Endothelial cell of umbilical vein (primary cell): ENCODE measurements around the gene MAPT. TPM values are rescaled to one million over a fixed set of nuclear protein-coding genes. Genes with fewer than 3 reads are reported as not detected.

Experiments
- BruUV-seq: library from RNA; stranded (reverse); fragments of 400-500 nt; replicated peaks from 2 replicates; lab custom pipeline; 2021; lab: Mats Ljungman, UMichigan
- CTCF ChIA-PET: fragments of 300-600, 350-600 bp; sonication (Branson Sonifier 250); formaldehyde crosslinking; loops from one replicate; lab custom pipeline; 2021; ENCODE audit warnings: antibody characterized with exemption, inconsistent platforms; lab: Charles Lee
- POLR2A ChIA-PET: fragments of 300-600, 350-600 bp; sonication (Branson Sonifier 250); formaldehyde crosslinking; loops from one replicate; lab custom pipeline; 2021; ENCODE audit warnings: antibody characterized with exemption, inconsistent platforms; lab: Charles Lee
- DNase-seq: peaks from one replicate; pipeline ENCODE4 v3.0.0-alpha.2; 2011; ENCODE audit warnings: low read depth, low spot score
- FAIRE-seq: peaks from 2 replicates; lab custom pipeline; 2011; peaks lifted over from hg19 to GRCh38; lab: Jason Lieb, UNC
- H2AFZ ChIP-seq: 2 replicates; pipeline ENCODE4 v1.6.0; 2012; ENCODE audit warnings: low read depth, low read length, control low read depth, inconsistent platforms
- H3K27ac ChIP-seq: 2 replicates; pipeline ENCODE4 v1.5.1; 2011; ENCODE audit warnings: low read depth, mild to moderate bottlenecking, control low read depth, low read length, moderate library complexity; ENCODE audit not compliant: insufficient read depth
- H3K27me3 ChIP-seq, 2 experiments: 2 replicates each; pipeline versions ENCODE4 v1.6.0 to v1.6.1; 2011; ENCODE audit warnings: low read length in 2 of 2, mixed read lengths in 1 of 2; ENCODE audit not compliant: control insufficient read depth in 2 of 2, insufficient read depth in 2 of 2
- H3K36me3 ChIP-seq, 2 experiments: 2 replicates in 1 of 2; 3 replicates in 1 of 2; pipeline ENCODE4 v1.5.1; 2011; ENCODE audit warnings: low read length in 2 of 2, mild to moderate bottlenecking in 1 of 2, moderate library complexity in 1 of 2; ENCODE audit not compliant: control insufficient read depth in 2 of 2, insufficient read depth in 2 of 2; ENCODE audit errors: extremely low read depth in 1 of 2
- H3K4me1 ChIP-seq: 3 replicates; pipeline ENCODE4 v1.5.1; 2011; ENCODE audit warnings: mild to moderate bottlenecking, low read length; ENCODE audit not compliant: control insufficient read depth, insufficient read depth; ENCODE audit errors: extremely low read depth
- H3K4me2 ChIP-seq: 2 replicates; pipeline ENCODE4 v1.6.1; 2011; ENCODE audit warnings: low read length, control low read depth, mixed read lengths; ENCODE audit not compliant: insufficient read depth
- H3K4me3 ChIP-seq, 3 experiments: fragments of 200-600 bp in 1 of 3; sonication (generic), shearing (Covaris generic) in 1 of 3; replicated peaks in 1 of 3; 2 replicates each; pipeline ENCODE4 v1.5.1; 2011 to 2016; ENCODE audit warnings: control low read depth in 3 of 3, low read length in 3 of 3, mild to moderate bottlenecking in 2 of 3, inconsistent platforms in 1 of 3, low read depth in 1 of 3, moderate library complexity in 1 of 3; ENCODE audit not compliant: insufficient read depth in 1 of 3
- H3K79me2 ChIP-seq: 2 replicates; pipeline ENCODE4 v1.6.0; 2012; ENCODE audit warnings: low read length, inconsistent platforms; ENCODE audit not compliant: control insufficient read depth, insufficient read depth
- H3K9ac ChIP-seq: replicated peaks from 2 replicates; pipeline ENCODE3; 2011; ENCODE audit warnings: low read length, control low read depth; ENCODE audit not compliant: insufficient read depth; ENCODE audit errors: extremely low read depth
- H3K9me1 ChIP-seq: replicated peaks from 3 replicates; pipeline ENCODE4 v1.6.0; 2011; ENCODE audit warnings: mild to moderate bottlenecking, low read length; ENCODE audit not compliant: control insufficient read depth, insufficient read depth; ENCODE audit errors: extremely low read depth
- H3K9me3 ChIP-seq: replicated peaks from 2 replicates; pipeline ENCODE4 v1.5.1; 2012; ENCODE audit warnings: low read length, inconsistent platforms; ENCODE audit not compliant: control insufficient read depth, insufficient read depth
- H4K20me1 ChIP-seq: replicated peaks from 2 replicates; pipeline ENCODE3; 2011; ENCODE audit warnings: mild to moderate bottlenecking, low read length; ENCODE audit not compliant: control insufficient read depth, insufficient read depth; ENCODE audit errors: extremely low read depth
- EZH2 ChIP-seq: IDR thresholded peaks from 2 replicates; pipeline ENCODE4 v1.6.1; 2012; ENCODE audit warnings: borderline replicate concordance, low read depth, mild to moderate bottlenecking, moderate library complexity, low read length, inconsistent platforms; ENCODE audit not compliant: severe bottlenecking
- FOS ChIP-seq: IDR thresholded peaks from 2 replicates; pipeline ENCODE4 v1.6.1; 2011; ENCODE audit warnings: mild to moderate bottlenecking, low read length, moderate library complexity, borderline replicate concordance; ENCODE audit not compliant: insufficient read depth
- GATA2 ChIP-seq: IDR thresholded peaks from 2 replicates; pipeline ENCODE4 v1.7.0; 2011; ENCODE audit warnings: low read depth, mild to moderate bottlenecking, moderate library complexity, mixed read lengths, low read length; ENCODE audit not compliant: insufficient read length, insufficient read depth
- JUN ChIP-seq: IDR thresholded peaks from 2 replicates; pipeline ENCODE4 v1.6.1; 2011; ENCODE audit warnings: borderline replicate concordance, low read depth; ENCODE audit not compliant: insufficient read length, insufficient read depth
- MYC ChIP-seq: IDR thresholded peaks from one replicate; pipeline ENCODE4 v1.6.1; 2011; ENCODE audit warnings: mild to moderate bottlenecking, low read depth, low read length
- POLR2A ChIP-seq: IDR thresholded peaks from 2 replicates; pipeline ENCODE4 v1.6.1; 2012; ENCODE audit warnings: low read depth, mild to moderate bottlenecking, control low read depth, low read length
- POLR2AphosphoS5 ChIP-seq: IDR thresholded peaks from 2 replicates; pipeline ENCODE4 v1.6.1; 2012; ENCODE audit warnings: low read depth, mild to moderate bottlenecking, control low read depth, low read length, moderate library complexity; ENCODE audit not compliant: insufficient read depth
- dilution Hi-C: fragments of 300-500 bp; cut with MboI; formaldehyde crosslinking; loops from one replicate; pipeline ENCODE4 v1.15.0; 2019; ENCODE audit warnings: low sequenced_read_pairs; ENCODE audit not compliant: extremely low pct_ligation_motif_present
- intact Hi-C: fragments of 100-400 bp; cut with micrococcal nuclease; formaldehyde crosslinking; loops from one replicate; pipeline ENCODE4 v1.10.0; 2022
- polyA plus RNA-seq, 4 experiments: library from polyadenylated mRNA; depleted of rRNA in 3 of 4; stranded (reverse) in 3 of 4; unstranded in 1 of 4; fragments of >200 nt; gene quantifications; 2 replicates each; pipeline versions ENCODE4 v1.2.1 to v1.2.3, GENCODE V29; 2011 to 2012; ENCODE audit warnings: missing spikeins in 1 of 4
- total RNA-seq: library from RNA; stranded (reverse); gene quantifications from 2 replicates; pipeline ENCODE4 v1.2.3, GENCODE V29; 2021
- TF ChIP-seq, protein P1 (sequence below): IDR thresholded peaks from 2 replicates; pipeline ENCODE4 v1.6.1; 2011; ENCODE audit not compliant: insufficient read depth, insufficient read length
- TF ChIP-seq, protein P2 (sequence below), 2 donors: IDR thresholded peaks; 1 replicate in 1 of 2; 2 replicates in 1 of 2; pipeline ENCODE4 v1.5.1; 2011; ENCODE audit warnings: low read length in 2 of 2, mild to moderate bottlenecking in 2 of 2, moderate library complexity in 2 of 2, control low read depth in 1 of 2, inconsistent platforms in 1 of 2, low read depth in 1 of 2; ENCODE audit not compliant: insufficient read depth in 1 of 2; ENCODE audit errors: extremely low read depth in 1 of 2

Gene MAPT
- total and polyA plus RNA-seq, 2 donors (not counting 3 experiments of a cell fraction or from before 2014, with no cell fraction given), result 0.04 to 0.51 TPM

DNA sequence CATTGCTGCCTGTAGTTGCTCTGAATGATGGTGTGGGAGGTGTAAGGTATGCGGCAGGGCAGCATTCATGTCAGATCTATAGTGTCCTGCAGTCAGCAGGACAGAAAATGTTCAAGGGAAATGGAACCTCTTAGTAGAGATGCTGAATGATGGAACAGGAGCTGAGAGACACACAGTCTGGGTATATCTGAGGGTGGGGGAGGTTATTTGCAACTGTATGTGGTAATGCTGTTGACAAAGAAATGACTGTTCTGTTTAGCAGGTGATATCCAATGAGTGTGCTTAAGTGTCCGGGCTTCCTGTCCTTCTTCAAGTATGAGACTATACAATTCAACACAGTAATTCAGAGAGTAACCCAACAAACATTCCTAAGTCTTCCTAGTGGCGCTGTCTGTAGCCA, 151.3 kb downstream of the MAPT start:
- Histone ChIP-seq H3K79me2 (peaks cover 2% of the 10 kb centered on the region), H3K4me1 (peaks cover 9% of the 10 kb centered on the region), H3K27me3 (no peaks in the 10 kb centered on the region), H4K20me1 (no peaks in the 10 kb centered on the region), H3K27ac (no peak overlapping the region), H2AFZ (no peak overlapping the region), H3K9ac (no peak overlapping the region), H3K9me3 (no peaks in the 10 kb centered on the region), H3K4me3 (no peak overlapping the region), H3K36me3 (peaks cover 10 to 15% of the 10 kb centered on the region in 2 experiments), H3K9me1 (no peaks in the 10 kb centered on the region), H3K4me2 (no peak overlapping the region)
- ChIA-PET CTCF (interaction anchor here (1.7 to 3.7 kb wide), 6 partner anchors 13 to 167 kb away, joined by 7 to 131 read pairs (median 62); partner anchors contain the start of gene KANSL1), POLR2A (interaction anchor here (0.5 kb wide), 1 partner anchor 166 kb away, joined by 3 read pairs; no protein-coding TSS in a partner anchor)
- intact Hi-C loops (loop anchor here (2.0 kb wide), 1 partner anchor 15 kb away; no protein-coding TSS in a partner anchor), dilution Hi-C loops (no loop called here)
- TF ChIP-seq FOS (no peak), POLR2AphosphoS5 (no peak), JUN (no peak), EZH2 (no peak), POLR2A (no peak), GATA2 (no peak), MYC (no peak)
- TF ChIP-seq, protein P1, sequence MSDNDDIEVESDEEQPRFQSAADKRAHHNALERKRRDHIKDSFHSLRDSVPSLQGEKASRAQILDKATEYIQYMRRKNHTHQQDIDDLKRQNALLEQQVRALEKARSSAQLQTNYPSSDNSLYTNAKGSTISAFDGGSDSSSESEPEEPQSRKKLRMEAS, result no peak
- TF ChIP-seq, protein P2, sequence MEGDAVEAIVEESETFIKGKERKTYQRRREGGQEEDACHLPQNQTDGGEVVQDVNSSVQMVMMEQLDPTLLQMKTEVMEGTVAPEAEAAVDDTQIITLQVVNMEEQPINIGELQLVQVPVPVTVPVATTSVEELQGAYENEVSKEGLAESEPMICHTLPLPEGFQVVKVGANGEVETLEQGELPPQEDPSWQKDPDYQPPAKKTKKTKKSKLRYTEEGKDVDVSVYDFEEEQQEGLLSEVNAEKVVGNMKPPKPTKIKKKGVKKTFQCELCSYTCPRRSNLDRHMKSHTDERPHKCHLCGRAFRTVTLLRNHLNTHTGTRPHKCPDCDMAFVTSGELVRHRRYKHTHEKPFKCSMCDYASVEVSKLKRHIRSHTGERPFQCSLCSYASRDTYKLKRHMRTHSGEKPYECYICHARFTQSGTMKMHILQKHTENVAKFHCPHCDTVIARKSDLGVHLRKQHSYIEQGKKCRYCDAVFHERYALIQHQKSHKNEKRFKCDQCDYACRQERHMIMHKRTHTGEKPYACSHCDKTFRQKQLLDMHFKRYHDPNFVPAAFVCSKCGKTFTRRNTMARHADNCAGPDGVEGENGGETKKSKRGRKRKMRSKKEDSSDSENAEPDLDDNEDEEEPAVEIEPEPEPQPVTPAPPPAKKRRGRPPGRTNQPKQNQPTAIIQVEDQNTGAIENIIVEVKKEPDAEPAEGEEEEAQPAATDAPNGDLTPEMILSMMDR (IDR thresholded peaks at IDR 0.05; ENCODE audit: extremely low read depth in 1 of 2, insufficient read depth in 1 of 2, low read depth in 1 of 2, low read length in 2 of 2), result no peak
- FAIRE-seq, result no peak
- BruUV-seq, result TSS peak; percentile 2
- DNase-seq, result no peak
